SU-DHL-6 (cell line): ENCODE measurements around the gene NCS1.
"Not testable (repeated sequence)": the region's sequence is repeated elsewhere in the genome, so short reads cannot be mapped to it uniquely, and the experiment has no call there.

Source experiments
- CTCF ChIP-seq: fragments of 200-600 bp; sonication (generic); IDR thresholded peaks from one replicate; pipeline ENCODE4 v1.5.1; 2017; ENCODE audit warnings: antibody characterized with exemption, mild to moderate bottlenecking, low read length, moderate library complexity; ENCODE audit not compliant: insufficient read depth, poor library complexity, severe bottlenecking
- EZH2phosphoT487 ChIP-seq: fragments of 200-600 bp; sonication (generic), shearing (Covaris generic); conservative IDR thresholded peaks from 2 replicates; pipeline ENCODE4 v1.6.1; 2018; ENCODE audit warnings: mild to moderate bottlenecking, antibody characterized with exemption, low read length, moderate library complexity, mixed read lengths

DNA sequence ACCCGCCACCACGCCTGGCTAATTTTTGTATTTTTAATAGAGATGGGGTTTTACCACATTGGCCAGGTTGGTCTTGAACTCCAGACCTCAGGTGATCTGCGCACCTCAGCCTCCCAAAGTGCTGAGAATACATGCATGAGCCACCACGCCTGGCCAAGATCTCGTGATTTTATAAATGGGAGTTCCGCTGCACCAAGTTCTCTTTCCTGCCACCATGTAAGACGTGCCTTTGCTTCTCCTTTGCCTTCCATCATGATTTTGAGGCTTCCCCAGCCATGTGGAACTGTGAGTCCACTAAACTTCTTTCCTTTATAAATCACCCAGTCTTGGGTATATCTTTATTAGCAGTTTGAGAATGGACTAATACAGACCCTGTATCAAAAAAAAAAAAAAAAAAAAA, 85.9 kb downstream of the NCS1 start:
- not testable (repeated sequence) for TF ChIP-seq CTCF, EZH2phosphoT487
